ENCODE results near the gene ERBB4.

DNA sequence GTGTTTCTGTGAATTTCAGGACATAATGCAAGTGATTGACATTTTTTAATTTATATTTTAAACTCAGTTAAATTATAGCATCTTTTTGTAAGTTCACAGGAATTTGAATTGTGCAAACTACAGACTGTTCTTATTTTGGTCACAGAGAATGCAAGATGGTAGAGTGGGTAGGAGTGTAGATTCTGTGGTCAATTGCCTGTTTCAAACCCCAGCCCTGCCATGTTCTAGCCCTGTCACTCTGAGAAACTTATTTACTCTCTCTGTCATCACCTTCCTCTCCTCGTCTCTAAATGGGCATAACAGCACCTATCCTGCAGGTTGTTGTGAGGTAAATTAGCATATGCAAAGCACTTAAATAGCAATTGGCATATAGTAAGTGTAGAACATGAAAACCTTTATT, 1102.4 kb downstream of the ERBB4 start:
- TF ChIP-seq, protein P1, sequence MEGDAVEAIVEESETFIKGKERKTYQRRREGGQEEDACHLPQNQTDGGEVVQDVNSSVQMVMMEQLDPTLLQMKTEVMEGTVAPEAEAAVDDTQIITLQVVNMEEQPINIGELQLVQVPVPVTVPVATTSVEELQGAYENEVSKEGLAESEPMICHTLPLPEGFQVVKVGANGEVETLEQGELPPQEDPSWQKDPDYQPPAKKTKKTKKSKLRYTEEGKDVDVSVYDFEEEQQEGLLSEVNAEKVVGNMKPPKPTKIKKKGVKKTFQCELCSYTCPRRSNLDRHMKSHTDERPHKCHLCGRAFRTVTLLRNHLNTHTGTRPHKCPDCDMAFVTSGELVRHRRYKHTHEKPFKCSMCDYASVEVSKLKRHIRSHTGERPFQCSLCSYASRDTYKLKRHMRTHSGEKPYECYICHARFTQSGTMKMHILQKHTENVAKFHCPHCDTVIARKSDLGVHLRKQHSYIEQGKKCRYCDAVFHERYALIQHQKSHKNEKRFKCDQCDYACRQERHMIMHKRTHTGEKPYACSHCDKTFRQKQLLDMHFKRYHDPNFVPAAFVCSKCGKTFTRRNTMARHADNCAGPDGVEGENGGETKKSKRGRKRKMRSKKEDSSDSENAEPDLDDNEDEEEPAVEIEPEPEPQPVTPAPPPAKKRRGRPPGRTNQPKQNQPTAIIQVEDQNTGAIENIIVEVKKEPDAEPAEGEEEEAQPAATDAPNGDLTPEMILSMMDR (IDR thresholded peaks at IDR 0.05; ENCODE audit: low read length) = no peak
- TF ChIP-seq EZH2phosphoT487 (IDR thresholded peaks at IDR 0.05; ENCODE audit: low read length) = no peak

Data from MM.1S (cell line).